HG03139 (cell line): ENCODE measurements around the gene RASGRP2.

Experiments
- ATAC-seq: cut with Tn5 transposase; IDR thresholded peaks from one replicate; pipeline ENCODE4 v1.9.1; 2021; ENCODE audit not compliant: unreplicated experiment

The RASGRP2 gene

DNA sequence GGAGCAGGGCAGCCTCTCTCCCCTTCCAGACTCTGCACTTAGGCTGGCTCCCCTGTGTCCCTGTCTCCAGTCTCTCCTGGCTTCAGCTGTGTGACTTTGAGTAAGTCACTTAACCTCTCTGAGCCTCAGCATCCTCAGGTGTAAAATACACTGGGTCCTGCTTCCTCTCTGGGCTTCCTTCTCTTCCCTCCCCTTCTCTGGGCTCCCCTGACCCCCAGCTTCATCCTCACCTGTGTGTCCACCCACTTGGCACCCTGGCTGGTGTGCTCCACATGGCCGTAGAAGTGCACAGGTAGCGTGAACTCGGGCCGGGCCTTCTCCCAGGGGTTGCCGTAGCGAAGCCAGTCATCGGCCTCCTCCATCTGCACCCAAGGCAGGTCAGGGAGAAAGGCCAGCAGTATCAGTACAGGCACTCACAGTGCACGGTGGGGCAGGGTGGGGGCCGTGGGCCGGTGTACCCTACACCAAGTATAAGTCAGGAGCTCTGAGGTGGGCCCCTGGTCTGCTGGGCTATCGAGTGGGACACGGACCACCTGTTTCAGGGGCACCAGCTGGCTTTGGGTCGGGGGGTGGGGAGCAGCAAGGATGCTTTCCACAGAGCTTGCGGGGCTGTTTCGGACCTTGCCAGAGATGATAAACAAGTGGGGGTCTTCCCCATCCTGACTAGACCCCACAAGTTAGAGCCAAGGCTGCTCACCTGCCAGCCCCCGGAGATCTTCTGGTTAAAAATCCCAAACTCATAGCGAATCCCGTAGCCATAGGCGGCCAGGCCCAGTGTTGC lies 13.8 kb upstream of the RASGRP2 start:
- ATAC-seq: no peak

DNA sequence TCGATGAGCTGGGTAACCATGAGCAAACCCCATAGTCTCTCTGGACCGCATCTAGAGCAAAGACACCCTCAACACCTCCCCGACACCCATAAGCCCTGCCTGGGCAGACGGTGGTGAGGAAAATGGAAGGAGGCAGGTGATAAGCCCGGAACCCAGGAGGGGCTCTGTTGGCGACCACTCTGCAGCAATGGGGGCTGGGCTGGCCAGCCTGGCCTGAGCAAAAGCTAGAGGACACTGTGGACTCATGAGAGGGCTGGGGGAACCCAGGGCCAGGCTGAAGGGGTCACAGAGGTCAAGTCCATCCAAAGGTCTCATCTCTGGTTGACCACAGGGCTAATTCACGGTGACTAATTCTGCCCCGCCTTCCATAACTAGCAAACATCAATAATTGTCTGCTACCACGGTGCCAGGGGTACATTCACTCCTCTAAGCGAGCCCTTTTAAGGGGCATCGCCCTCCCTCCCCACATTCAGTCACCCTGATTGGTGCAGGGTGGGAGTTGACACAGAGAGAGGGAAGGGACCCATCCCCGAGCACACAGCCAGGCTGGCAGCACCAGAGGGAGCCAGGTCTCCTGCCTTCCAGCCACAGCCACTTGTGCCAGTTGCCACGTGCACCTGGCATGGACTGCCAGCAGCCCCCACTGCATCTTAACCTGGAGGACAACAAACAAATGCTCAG lies 11.9 kb upstream of the RASGRP2 start:
- no peak for ATAC-seq

DNA sequence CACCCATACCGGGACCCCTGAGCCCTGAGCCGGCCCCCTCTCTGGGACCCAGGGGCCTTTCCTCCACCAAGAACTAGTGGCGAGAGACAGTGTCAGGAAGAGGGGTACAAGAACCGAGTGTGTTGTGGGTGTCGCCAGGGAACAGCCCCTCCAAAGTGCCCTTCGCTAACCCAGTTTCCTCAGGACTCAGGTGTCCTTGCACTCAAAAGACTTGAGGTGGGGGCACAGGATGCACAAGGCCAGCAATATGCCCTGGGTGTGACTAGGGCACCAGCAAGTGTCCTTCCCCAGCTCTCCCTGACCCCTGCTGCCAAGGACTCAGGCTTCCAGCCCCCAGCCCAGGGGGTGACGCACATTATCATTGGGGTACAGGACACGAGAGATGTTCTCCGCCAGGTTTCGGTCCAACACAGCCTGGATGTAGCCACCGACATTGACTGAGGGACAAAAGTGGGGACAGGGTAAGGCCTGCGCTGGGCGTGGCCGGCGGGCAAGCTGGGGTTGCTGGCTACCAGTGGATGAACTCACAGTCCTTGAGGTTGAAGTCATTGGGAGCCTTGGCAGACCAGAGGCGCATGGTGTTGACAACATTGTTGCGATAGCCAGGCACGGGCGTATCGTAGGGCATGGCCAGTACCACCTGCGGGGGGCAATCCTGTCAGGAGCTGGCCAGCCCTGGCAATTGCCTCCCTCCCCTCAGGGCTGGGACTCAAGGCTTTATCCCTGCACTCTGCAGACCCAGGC lies 11.1 kb upstream of the RASGRP2 start:
- no peak for ATAC-seq

DNA sequence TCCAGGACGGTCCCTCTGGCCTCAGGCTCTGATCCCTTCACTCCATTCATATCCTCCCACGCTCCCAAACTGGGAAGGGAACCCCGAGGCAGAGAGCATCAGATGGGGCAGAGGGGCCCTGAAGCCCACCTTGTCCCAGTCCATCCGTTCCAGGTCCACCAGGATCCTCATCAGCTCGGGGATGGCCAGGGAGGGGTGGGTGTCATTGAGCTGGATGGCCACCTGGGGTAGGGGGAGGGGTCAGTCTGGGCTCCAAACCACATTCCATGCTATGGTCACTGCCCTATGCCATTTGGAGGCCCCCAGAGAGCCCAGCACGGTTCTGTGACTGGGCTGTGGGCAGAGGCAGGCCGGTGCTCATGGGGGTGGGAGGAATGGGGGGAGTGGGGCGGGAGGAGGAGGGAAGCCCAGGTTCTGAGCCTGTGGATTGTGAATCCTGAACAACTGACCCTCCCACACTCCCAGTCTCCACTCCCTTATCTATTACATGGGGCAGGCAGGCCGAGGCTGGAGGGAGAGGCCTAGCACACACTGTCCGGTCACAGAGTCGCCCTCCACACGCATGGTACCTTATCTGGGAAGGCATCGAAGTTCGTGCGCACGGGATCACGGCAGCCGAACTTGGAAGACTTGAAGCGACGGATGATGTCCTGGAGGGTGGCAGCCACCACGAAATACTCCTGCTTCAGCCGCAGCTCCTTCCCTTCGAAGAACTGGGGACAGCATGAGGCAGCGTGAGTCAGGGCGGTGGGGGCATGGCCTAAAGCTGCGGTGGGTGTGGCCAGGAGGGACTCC lies 10.4 kb upstream of the RASGRP2 start:
- ATAC-seq: no peak

DNA sequence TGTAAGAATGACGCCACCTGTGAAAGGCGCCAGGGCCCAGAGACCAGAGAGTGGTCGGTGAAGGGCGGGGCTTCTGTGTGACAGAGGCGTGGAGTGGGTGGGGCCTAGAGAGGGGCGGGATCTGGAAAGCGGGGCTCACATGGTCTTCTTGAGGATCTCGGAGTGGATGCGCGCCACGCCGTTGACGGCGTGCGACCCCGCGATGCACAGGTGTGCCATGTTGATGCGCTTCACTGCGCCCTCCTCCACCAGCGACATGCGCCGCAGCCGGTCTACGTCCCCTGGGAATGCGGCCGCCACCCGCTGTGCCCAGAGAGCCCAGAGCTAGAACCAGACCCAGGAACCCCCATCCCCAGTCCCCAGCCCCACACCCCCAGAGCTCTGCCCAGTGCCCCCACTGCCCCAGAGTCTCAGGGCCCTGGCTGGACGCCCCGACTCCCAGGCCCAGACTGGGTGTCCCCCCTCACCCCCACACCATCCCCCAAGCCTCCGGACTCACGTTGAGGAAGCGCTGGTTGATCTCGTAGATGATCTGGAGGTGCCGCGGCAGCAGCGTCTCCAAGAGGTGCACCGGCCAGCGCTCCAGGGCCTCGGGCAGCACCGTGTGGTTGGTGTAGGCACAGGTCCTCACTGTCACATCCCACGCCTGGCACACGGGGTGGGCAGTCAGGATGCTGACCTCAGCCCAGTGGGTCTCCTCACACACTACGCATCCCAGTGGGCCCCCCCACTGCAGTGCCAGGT lies 9.6 kb upstream of the RASGRP2 start:
- ATAC-seq: no peak

DNA sequence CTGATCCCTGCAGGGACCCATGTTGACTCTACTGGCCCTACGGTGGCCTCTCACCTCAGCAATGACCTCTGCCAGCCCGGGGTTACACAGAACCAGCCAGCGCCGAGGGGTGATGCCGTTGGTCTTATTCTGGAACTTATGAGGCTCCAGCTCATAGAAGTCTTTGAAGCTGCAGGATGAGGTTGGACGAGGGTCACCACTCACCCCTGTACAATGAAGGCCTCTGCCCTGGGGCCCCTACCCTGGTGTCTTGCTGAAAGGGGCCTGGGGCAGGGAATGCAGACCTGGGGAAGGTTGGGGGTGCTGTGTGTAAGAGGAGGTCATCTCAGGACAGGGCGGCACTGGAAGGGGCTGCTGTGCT lies 9.1 kb upstream of the RASGRP2 start:
- ATAC-seq: no peak

DNA sequence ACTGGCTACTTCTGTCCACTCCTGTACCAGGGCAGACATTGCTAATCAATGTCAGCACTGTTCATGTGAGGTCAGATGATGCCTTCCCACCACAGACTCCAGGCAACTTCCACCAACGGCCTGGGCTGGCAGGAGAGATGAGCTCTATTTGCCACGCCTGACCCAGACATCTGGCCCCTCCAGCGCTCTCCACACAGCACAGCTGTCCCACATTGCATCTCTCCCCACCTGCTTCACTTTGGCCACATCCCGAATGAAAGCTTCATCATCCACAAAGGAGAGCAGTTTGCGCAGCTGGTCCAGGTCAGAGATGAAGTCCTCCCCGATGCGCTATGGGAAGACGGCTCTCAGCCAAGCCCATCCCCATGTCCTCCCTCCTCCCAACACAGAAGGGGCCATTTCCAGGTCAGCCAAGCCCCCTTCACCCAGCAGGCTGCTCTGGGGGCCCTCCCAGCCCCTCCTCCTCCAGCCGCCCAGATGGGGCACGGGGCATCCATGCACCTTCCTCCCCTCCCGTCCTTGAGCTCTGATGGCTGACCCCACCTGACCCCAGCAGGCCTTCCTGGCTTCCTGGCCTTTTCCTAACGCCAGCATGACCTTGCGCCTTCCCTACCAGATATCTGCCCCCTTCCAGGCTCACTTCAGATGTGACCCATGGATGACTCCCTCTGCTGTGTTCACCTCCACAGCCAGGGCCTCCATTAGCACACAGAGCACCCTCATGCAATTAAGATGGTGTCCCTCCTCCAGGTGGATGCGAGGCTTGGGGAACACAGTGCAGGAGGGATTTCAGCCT lies 8.4 kb upstream of the RASGRP2 start:
- no peak for ATAC-seq

DNA sequence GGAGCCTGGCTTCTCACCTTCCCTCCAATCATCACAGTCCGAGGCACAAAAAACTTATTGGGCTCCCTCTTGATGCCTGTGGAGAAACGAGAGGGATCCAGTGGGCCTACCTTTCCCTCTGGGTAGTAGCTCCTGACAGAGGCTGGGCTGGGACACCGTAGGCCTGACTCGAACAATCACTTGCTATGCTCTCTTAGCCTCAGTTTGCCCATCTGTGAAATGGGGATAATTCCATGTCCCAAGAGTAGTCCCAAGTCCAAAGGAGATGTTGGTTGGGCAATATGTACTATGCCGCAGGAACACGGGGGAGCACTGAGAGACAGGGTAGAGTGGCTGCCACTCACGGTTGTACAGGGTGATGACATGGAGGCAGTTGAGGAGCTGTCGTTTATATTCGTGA lies 7.6 kb upstream of the RASGRP2 start:
- no peak for ATAC-seq

DNA sequence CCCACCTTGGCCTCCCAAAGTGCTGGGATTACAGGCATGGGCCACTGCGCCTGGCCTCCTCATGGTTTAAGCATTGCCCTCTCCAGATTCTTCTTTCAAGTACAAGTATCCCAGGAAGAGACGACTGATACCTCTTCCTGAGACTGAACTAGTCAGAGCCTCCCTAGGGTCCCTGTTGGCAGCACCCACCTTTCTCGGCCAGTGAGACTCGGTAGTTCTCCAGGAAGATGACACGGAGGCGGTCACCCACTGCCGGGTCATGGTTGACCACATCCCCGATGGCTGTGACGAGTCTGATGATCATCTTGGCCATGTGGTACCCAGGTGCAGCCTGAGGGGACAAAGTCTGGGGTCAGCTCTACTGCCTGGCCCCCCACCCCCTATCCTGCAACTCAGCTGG lies 7.2 kb upstream of the RASGRP2 start:
- ATAC-seq: no peak

DNA sequence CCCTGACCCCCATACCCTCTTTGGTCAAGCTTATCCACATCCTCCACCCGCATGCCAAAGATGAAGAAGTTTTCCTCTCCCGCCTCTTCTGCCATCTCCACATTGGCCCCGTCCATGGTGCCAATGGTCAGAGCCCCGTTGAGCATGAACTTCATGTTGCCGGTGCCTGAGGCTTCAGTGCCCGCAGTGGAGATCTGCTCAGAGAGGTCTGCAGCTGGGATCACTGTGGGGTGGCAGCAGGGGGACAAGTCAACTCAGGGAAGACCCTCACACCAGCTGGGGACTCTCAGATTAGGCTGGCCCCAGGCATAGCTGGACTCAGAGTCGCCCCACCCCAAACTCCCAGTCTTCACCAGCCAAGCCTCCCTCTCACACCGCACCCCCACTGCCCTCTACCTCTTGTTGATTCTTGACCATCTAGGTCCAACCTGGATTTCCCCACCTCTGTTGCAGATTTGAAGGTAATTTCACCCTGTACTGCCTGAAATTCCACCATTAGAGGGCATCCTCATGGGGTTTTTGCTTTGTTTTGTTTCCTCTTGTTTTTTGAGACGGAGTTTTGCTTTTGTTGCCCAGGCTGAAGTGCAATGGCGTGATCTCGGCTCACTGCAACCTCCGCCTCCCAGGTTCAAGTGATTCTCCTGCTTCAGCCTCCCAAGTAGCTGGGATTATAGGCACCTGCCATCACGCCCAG lies 6.6 kb upstream of the RASGRP2 start:
- ATAC-seq: no peak

DNA sequence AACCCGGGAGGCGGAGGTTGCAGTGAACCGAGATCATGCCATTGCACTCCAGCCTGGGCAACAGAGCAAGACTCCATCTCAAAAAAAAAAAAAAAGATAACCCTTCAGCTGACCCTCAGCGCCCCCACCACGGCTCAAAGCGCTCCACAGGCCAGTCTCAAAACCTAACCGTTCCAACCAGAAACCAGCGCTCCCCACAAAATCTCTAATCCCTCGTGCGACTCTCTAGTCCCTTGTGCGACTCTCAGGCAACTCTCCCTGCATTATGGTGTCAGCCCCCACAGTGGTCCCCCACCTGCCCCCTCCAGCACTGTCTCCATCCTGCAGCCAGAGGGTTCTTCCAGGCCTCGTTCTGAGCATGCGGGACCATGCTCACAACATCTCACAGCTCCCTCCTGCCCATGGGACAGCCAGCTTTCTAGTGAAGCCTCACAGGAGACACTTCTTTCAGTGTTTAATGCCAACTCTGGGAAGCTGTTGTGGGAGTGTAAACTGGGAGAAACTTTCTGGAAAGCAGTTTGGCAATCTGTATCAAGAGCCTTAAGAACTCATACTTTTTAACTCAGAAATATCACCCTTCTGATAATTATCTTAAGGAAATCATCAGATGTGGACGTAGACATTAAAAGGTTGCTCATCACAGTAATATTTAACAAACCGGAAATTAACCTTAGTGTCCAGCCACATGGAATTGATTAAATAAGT lies 4.2 kb upstream of the RASGRP2 start:
- ATAC-seq: no peak

DNA sequence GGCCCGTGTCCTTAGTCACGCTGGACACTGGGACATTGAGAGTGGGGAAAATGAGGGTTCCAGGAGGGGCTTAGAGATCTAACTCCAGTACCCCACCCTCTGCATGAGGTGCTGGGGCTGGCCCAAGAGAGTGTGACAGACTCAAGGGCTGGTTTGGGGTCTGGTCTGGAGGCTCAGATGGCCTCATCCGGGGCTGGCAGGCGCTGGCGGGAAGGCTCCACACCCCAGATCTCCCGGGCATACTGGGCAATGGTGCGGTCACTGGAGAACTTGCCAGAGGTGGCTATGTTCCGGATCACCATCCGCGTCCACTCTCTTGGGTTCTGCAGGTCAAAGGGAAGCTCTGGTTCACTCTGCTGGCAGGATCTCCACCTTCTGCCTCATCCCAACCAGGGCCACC lies 2.5 kb upstream of the RASGRP2 start:
- no peak for ATAC-seq

DNA sequence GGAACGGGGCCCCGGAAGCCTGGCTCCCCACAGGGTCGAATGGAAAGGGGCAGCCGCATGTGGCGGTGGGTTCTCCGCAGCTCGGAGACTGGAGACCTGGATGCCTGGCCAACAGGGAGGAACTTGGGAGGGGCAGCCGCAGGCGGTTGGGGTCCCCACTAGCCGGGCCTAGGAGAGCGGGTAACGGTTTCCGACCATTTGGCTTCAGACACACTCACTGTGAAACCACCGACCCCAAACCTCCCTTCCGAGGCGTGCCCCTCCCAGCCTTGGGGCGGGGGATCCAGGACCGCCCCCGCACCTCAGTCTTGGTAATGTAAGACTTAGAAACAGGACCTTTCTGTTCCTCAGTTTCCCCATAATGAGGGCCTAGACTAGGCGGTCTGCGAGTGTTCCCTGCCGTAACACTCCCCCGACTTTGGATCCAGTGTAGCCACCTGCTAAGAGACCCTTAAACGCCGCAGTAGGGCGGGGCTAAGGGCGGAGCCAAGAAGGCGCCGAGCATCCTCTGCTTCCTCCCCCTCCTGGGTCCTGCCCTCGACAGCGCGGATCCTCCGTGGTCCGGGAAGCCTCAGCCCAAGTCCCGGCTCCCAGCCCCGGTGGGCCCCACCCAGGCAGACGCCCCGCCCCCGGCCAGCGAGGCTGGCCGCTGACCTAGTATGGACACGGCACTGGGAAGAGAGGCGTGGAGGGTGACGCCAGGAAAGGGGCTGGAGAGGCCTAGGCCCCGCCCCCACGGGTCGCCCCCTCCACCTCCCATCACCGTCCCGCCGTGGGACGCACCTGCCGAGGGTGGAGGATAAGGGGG lies 1.8 kb upstream of the RASGRP2 start:
- no peak for ATAC-seq

DNA sequence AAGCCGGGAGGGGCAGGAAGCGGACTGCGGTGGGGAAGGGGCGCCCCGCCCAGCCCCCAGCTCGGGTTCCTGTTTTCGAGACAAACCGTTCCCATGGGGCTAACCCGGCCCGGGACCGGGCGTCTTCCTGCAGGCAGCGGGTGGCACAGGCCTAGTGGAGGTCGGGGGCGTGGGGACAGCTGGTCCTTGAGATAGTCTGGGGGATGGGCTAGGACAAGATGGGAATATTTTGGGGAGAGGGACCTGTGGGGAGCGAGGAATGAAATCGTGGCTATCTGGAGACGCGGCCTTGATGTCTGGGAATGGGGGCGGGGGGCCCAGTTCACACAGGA lies 1.2 kb upstream of the RASGRP2 start:
- ATAC-seq: no peak

DNA sequence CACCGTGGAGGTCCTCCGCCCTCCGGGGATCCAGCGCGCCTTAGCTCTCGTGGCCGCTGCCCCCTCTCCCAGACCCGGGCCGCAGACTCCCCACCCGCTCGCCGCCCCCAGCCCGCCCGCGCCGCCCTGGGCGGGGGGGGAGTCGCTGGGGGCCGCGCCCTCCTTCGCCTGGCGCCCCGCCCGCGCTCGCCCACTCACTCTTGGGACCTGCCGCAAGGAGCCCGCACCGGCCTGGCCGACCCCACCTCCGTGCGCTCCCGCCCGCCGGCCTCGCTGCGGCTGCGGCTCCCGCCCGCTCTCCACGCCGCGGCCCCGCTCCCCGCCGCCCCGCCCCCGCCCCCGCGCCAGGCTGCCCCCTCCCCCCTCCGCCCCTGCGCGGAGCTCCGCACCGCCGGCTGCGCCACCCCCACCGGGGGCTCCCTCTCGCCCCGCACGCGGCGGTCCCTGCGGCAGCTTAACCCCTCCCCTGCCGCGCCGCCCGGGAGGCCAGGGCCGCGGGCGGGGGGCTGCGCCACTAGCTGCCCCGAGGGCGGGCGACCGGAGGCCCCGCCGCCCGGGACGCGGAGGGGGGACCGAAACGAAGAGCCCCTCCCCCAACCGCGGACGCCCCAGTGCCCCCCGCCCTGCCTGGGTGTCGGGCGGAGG lies 724 bp upstream of the RASGRP2 start:
- no peak for ATAC-seq

DNA sequence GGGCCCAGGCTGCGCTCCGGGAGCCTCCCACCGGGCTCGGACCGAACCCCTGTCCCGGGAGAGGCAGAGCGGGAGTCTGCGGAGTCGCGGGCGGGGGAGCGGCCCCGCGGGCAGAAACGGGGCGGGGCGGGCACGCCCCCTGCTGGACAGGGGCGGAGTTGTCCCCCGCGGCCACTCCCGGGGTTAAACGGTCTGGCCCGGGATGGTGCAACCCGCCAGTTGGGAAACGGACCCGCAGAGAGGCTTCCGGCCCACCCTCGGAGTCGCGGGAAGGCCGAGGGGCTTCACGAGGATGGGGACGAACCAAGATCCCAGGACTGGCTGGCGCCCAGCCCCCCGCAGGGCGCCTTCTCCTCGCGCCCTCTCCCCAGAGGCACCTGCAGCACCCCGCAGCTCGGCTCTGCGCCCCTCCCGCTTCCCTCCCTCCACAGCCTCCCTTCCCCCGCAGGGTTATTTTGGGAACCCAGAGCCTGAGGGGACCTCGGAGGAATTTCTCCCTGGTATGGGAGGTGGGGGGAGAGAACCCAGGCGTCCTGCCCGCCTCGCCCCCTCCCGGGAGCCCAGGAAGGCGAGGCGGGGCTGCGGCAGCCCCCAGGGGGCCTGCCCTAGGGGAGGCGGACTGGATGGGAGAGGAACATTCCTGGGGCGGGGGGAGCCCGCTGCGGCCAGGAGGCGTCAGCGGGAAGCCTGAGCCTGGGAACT lies 902 bp downstream of the RASGRP2 start:
- ATAC-seq: no peak
